GM12891 (cell line): Measurements from ENCODE around the gene ZNF835.

ENCODE experiments used
- PAX5 ChIP-seq: IDR thresholded peaks from 2 replicates; pipeline ENCODE4 v1.6.1; 2011; ENCODE audit warnings: low read length, moderate library complexity, mild to moderate bottlenecking; ENCODE audit not compliant: insufficient read depth, severe bottlenecking
- POLR2A ChIP-seq: IDR thresholded peaks from 2 replicates; pipeline ENCODE4 v1.6.1; 2011; ENCODE audit warnings: low read depth, low read length, control low read depth
- POLR2AphosphoS5 ChIP-seq: IDR thresholded peaks from 2 replicates; pipeline ENCODE4 v1.6.1; 2011; ENCODE audit warnings: low read depth, low read length, control low read depth
- POU2F2 ChIP-seq: IDR thresholded peaks from 2 replicates; pipeline ENCODE4 v1.6.1; 2011; ENCODE audit warnings: low read depth, mild to moderate bottlenecking, control low read depth, low read length, moderate library complexity
- SPI1 ChIP-seq: IDR thresholded peaks from 2 replicates; pipeline ENCODE4 v1.6.1; 2011; ENCODE audit warnings: low read depth, low read length, control low read depth
- TAF1 ChIP-seq: IDR thresholded peaks from 2 replicates; pipeline ENCODE4 v1.6.1; 2011; ENCODE audit warnings: low read depth, low read length, control low read depth

DNA sequence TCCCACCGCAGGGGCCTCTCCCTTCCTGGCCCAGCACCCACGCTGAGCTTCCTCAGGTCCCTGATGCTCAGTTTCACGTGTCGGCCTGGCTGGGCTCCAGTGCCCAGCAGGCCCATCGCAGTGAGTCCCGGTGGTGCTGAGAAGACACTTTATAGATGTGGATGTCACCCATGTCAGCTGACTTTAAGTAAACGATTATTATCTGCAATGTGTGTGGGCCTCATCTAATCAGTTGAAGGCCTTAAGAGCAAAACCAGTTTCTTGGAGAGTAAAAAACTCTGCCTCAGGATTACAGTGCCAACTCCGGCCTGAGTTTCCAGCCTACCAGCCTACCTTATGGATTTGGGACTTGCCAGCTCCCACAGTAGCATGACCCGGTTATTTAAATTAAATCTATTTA, 45.8 kb downstream of the ZNF835 start:
- TF ChIP-seq POLR2A (no peak), POU2F2 (no peak), POLR2AphosphoS5 (no peak), PAX5 (no peak), SPI1 (no peak), TAF1 (no peak)
